ENCODE measurements around the gene AHDC1.
"Not testable (repeated sequence)": the region's sequence is repeated elsewhere in the genome, so short reads cannot be mapped to it uniquely, and the experiment has no call there.

Gene AHDC1

GRCh38 chr1:27628712-27629111, 24.8 kb upstream of the AHDC1 start:
- no peak for TF ChIP-seq CTCF (IDR thresholded peaks at IDR 0.05; ENCODE audit: low read depth, low read length)
- Histone ChIP-seq H3K27me3 (no peaks in the 10 kb centered on the region), H3K36me3 (no peaks in the 10 kb centered on the region), H3K4me3 (ENCODE audit: low read depth, low read length) (no peak overlapping the region), H3K9me3 (no peaks in the 10 kb centered on the region), H3K4me1 (peaks cover 13% of the 10 kb centered on the region)
- peak; percentile 68 for DNase-seq

GRCh38 chr1:27627733-27628132, 23.8 kb upstream of the AHDC1 start:
- DNase-seq; H3K27me3 ChIP-seq; H3K36me3 ChIP-seq; H3K9me3 ChIP-seq; H3K4me3 ChIP-seq (ENCODE audit: low read depth, low read length): not testable (repeated sequence)
- H3K4me1 ChIP-seq, result peaks cover 13% of the 10 kb centered on the region

GRCh38 chr1:27627061-27627460, 23.1 kb upstream of the AHDC1 start:
- H3K4me3 ChIP-seq (ENCODE audit: low read depth, low read length), result no peak overlapping the region
- TF ChIP-seq CTCF (IDR thresholded peaks at IDR 0.05; ENCODE audit: low read depth, low read length), result no peak
- H3K36me3 ChIP-seq, result no peaks in the 10 kb centered on the region
- H3K27me3 ChIP-seq, result no peaks in the 10 kb centered on the region
- H3K9me3 ChIP-seq, result no peaks in the 10 kb centered on the region
- peaks cover 13% of the 10 kb centered on the region for H3K4me1 ChIP-seq
- DNase-seq, result no peak

GRCh38 chr1:27626031-27626935, 22.3 kb upstream of the AHDC1 start:
- H3K36me3 ChIP-seq, result no peaks in the 10 kb centered on the region
- H3K27me3 ChIP-seq, result no peaks in the 10 kb centered on the region
- no peak overlapping the region for H3K4me3 ChIP-seq (ENCODE audit: low read depth, low read length)
- TF ChIP-seq CTCF (IDR thresholded peaks at IDR 0.05; ENCODE audit: low read depth, low read length), result no peak
- H3K9me3 ChIP-seq, result no peaks in the 10 kb centered on the region
- no peak for DNase-seq
- peaks cover 13% of the 10 kb centered on the region for H3K4me1 ChIP-seq

GRCh38 chr1:27624467-27625178, 20.7 kb upstream of the AHDC1 start:
- Histone ChIP-seq H3K36me3 (no peaks in the 10 kb centered on the region), H3K9me3 (no peaks in the 10 kb centered on the region), H3K4me1 (peaks cover 8% of the 10 kb centered on the region), H3K27me3 (no peaks in the 10 kb centered on the region), H3K4me3 (ENCODE audit: low read depth, low read length) (no peak overlapping the region)
- no peak for TF ChIP-seq CTCF (IDR thresholded peaks at IDR 0.05; ENCODE audit: low read depth, low read length)
- DNase-seq, result no peak

GRCh38 chr1:27623327-27624212, 19.6 kb upstream of the AHDC1 start:
- Histone ChIP-seq H3K27me3 (no peaks in the 10 kb centered on the region), H3K9me3 (no peaks in the 10 kb centered on the region), H3K36me3 (no peaks in the 10 kb centered on the region), H3K4me3 (ENCODE audit: low read depth, low read length) (no peak overlapping the region), H3K4me1 (peaks cover 3% of the 10 kb centered on the region; the same call in 1 of the 2 replicates)
- no peak for TF ChIP-seq CTCF (IDR thresholded peaks at IDR 0.05; ENCODE audit: low read depth, low read length)
- DNase-seq, result no peak

Data from BE2C (cell line).